Measurements from ENCODE around the gene DAAM1. TPM values are rescaled to one million over a fixed set of nuclear protein-coding genes. Genes with fewer than 3 reads are reported as not detected.

The DAAM1 gene
- total and polyA plus RNA-seq, 10 donors, result 8.3 to 76.1 (median 35.2) TPM

- Histone ChIP-seq H3K36me3 (no peaks in the 10 kb centered on the region), H3K4me1 (peaks cover 0 to 17% (median 5%) of the 10 kb centered on the region in 6 donors), H3K27ac (no peak overlapping the region), H3K4me3 (no peak overlapping the region), H3K9me3 (no peaks in the 10 kb centered on the region), H3K27me3 (replicated peaks in 1 of 7) (no peaks in the 10 kb centered on the region)
- WGBS, 5 donors, result 75 to 92% (median 81%) methylated on average over 2 of the region's 2 CpGs
- TF ChIP-seq POLR2A (IDR thresholded peaks at IDR 0.05), result no peak
- TF ChIP-seq POLR2AphosphoS5 (IDR thresholded peaks at IDR 0.05), result no peak
- TF ChIP-seq, protein P1, sequence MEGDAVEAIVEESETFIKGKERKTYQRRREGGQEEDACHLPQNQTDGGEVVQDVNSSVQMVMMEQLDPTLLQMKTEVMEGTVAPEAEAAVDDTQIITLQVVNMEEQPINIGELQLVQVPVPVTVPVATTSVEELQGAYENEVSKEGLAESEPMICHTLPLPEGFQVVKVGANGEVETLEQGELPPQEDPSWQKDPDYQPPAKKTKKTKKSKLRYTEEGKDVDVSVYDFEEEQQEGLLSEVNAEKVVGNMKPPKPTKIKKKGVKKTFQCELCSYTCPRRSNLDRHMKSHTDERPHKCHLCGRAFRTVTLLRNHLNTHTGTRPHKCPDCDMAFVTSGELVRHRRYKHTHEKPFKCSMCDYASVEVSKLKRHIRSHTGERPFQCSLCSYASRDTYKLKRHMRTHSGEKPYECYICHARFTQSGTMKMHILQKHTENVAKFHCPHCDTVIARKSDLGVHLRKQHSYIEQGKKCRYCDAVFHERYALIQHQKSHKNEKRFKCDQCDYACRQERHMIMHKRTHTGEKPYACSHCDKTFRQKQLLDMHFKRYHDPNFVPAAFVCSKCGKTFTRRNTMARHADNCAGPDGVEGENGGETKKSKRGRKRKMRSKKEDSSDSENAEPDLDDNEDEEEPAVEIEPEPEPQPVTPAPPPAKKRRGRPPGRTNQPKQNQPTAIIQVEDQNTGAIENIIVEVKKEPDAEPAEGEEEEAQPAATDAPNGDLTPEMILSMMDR (IDR thresholded peaks at IDR 0.05 in 8 of 11, conservative IDR thresholded peaks at IDR 0.05 in 3 of 11), result no peak
- no peak for DNase-seq
- intact Hi-C loops (cut with DNase I; ENCODE audit: low total_unique reads), result no loop called here
Observed at GRCh38 chr14:59146484-59146883, 42.0 kb upstream of the DAAM1 start.

DNA sequence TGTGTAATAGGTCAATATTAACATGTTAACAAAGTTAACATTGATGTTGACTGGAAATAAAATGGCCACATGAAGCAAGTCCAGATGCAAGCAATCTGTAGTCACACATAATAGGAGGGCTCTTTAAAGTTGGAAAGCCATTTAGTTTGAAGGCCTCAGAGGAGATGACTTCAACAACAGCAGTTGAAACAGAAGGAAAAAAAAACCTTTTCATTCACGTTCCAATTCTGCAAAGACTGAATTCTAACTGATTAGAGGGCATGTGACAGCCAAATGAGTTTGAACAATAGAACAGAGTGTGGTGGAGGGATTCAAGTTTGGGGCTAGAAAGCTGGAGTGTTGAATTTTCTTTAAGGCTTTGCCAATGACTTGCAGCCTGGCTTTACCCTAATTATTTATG is 41.5 kb upstream of the DAAM1 start:
- no peak overlapping the region for H3K27ac ChIP-seq
- TF ChIP-seq POLR2AphosphoS5 (IDR thresholded peaks at IDR 0.05), result no peak
- TF ChIP-seq POLR2A (IDR thresholded peaks at IDR 0.05), result no peak
- TF ChIP-seq, protein P1 (IDR thresholded peaks at IDR 0.05 in 8 of 11, conservative IDR thresholded peaks at IDR 0.05 in 3 of 11), result no peak
- peaks cover 0 to 21% (median 7%) of the 10 kb centered on the region in 6 donors for H3K4me1 ChIP-seq
- DNase-seq, result no peak
- no peaks in the 10 kb centered on the region for H3K9me3 ChIP-seq
- H3K27me3 ChIP-seq (replicated peaks in 1 of 7), result no peaks in the 10 kb centered on the region
- 79 to 90% (median 82%) methylated on average over 1 of the region's 1 CpG for WGBS, 5 donors
- H3K36me3 ChIP-seq, result no peaks in the 10 kb centered on the region
- intact Hi-C loops (cut with DNase I; ENCODE audit: low total_unique reads), result no loop called here
- H3K4me3 ChIP-seq, result no peak overlapping the region

DNA sequence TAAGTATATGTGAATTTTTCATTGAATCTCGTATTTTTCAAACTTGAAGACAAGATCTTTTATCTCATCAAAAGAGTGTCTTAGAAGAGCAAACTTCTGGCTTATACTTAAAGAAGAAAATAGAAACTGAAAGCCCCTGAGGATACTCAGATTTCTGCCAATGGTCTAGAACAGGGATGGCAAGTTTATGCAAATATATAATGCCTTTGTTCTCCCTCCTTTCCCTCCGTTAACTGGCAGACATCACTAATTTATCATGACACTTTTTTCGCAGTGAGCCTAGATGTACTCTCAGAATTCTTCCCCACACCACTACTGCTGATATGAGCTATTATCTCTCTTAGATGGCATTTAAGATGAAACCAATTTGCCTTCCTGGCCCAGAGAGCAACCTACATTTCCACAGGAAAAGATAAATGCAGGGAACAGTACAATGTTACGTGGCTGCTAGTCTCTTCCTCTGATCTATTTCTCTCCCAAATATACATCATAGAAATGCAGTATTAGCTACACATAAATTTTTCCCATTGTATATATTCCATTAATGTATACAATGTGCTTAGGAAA is 40.0 kb upstream of the DAAM1 start:
- no peaks in the 10 kb centered on the region for H3K27me3 ChIP-seq (replicated peaks in 1 of 7)
- H3K27ac ChIP-seq, result no peak overlapping the region
- no peaks in the 10 kb centered on the region for H3K36me3 ChIP-seq
- no peak for DNase-seq
- H3K4me3 ChIP-seq, result no peak overlapping the region
- 63 to 77% (median 71%) methylated on average over 4 of the region's 4 CpGs for WGBS, 5 donors
- intact Hi-C loops (cut with DNase I; ENCODE audit: low total_unique reads), result no loop called here
- H3K4me1 ChIP-seq, result peaks cover 0 to 21% (median 7%) of the 10 kb centered on the region in 6 donors
- no peaks in the 10 kb centered on the region for H3K9me3 ChIP-seq
- TF ChIP-seq, protein P1 (IDR thresholded peaks at IDR 0.05 in 8 of 11, conservative IDR thresholded peaks at IDR 0.05 in 3 of 11), result no peak
- TF ChIP-seq POLR2A (IDR thresholded peaks at IDR 0.05) (no peak), POLR2AphosphoS5 (IDR thresholded peaks at IDR 0.05) (no peak)

DNA sequence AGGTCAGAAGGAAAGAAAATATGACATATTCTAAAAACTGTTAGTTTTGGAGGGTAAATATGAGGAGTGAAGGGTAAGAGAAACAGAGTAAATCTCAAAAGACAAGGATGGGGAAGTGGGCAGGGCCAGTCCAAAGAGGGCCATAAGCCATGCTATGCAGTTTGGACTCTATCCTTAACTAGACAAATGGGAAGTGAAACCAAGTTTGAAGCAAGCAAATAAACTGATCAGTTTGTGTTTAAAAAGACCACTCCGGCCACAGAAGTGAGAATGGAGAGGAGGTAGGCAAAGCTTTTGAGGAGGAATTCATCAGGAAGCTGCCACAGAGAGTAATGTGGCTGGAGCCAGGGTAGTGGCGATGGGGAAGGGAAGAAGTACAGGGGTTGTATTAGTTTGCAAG is 37.5 kb upstream of the DAAM1 start:
- no peak overlapping the region for H3K27ac ChIP-seq
- H3K9me3 ChIP-seq, result no peaks in the 10 kb centered on the region
- 63 to 69% (median 66%) methylated on average over 2 of the region's 2 CpGs for WGBS, 5 donors
- H3K36me3 ChIP-seq, result no peaks in the 10 kb centered on the region
- peaks cover 0 to 27% (median 7%) of the 10 kb centered on the region in 6 donors for H3K4me1 ChIP-seq
- intact Hi-C loops (cut with DNase I; ENCODE audit: low total_unique reads), result no loop called here
- no peak for DNase-seq
- no peak overlapping the region for H3K4me3 ChIP-seq
- TF ChIP-seq, protein P1 (IDR thresholded peaks at IDR 0.05 in 8 of 11, conservative IDR thresholded peaks at IDR 0.05 in 3 of 11), result no peak
- TF ChIP-seq POLR2A (IDR thresholded peaks at IDR 0.05), result no peak
- TF ChIP-seq POLR2AphosphoS5 (IDR thresholded peaks at IDR 0.05), result no peak
- H3K27me3 ChIP-seq (replicated peaks in 1 of 7), result no peaks in the 10 kb centered on the region

Measured in spleen (tissue), 11 donors.